ENCODE measurements around the gene TMEM163.

TMEM163 gene

GRCh38 chr2:134586326-134586965 is 132.4 kb downstream of the TMEM163 start:
- CTCF ChIA-PET, result no interaction called here
- POLR2A ChIA-PET, result no interaction called here
- TF ChIP-seq CTCF (IDR thresholded peaks at IDR 0.05; ENCODE audit: control extremely low read depth, extremely low read depth, low read depth, missing control alignments), result no peak
- no peak for DNase-seq (ENCODE audit: extremely low spot score)

GRCh38 chr2:134583997-134584520 is 134.7 kb downstream of the TMEM163 start:
- DNase-seq (ENCODE audit: extremely low spot score), result no peak
- CTCF ChIA-PET, result no interaction called here
- no peak for TF ChIP-seq CTCF (IDR thresholded peaks at IDR 0.05; ENCODE audit: control extremely low read depth, extremely low read depth, low read depth, missing control alignments)
- POLR2A ChIA-PET, result no interaction called here

- no peak for TF ChIP-seq CTCF (IDR thresholded peaks at IDR 0.05; ENCODE audit: control extremely low read depth, extremely low read depth, low read depth, missing control alignments)
- CTCF ChIA-PET, result interaction anchor here (0.7 to 1.2 kb wide), 2 partner anchors 10 to 43 kb away, joined by 3 read pairs; no protein-coding TSS in a partner anchor
- POLR2A ChIA-PET, result no interaction called here
- DNase-seq (ENCODE audit: extremely low spot score), result no peak
Measured at GRCh38 chr2:134583462-134583861, 135.3 kb downstream of the TMEM163 start.

GRCh38 chr2:134582547-134582899 is 136.3 kb downstream of the TMEM163 start:
- no peak for TF ChIP-seq CTCF (IDR thresholded peaks at IDR 0.05; ENCODE audit: control extremely low read depth, extremely low read depth, low read depth, missing control alignments)
- CTCF ChIA-PET, result interaction anchor here (1.2 kb wide), 1 partner anchor 11 kb away, joined by 3 read pairs; no protein-coding TSS in a partner anchor
- no peak for DNase-seq (ENCODE audit: extremely low spot score)
- POLR2A ChIA-PET, result no interaction called here

GRCh38 chr2:134581877-134582546 is 136.8 kb downstream of the TMEM163 start:
- ChIA-PET POLR2A (no interaction called here), CTCF (no interaction called here)
- DNase-seq (ENCODE audit: extremely low spot score), result peak; percentile 36
- TF ChIP-seq CTCF (IDR thresholded peaks at IDR 0.05; ENCODE audit: control extremely low read depth, extremely low read depth, low read depth, missing control alignments), result no peak

GRCh38 chr2:134578316-134578715 is 140.5 kb downstream of the TMEM163 start:
- ChIA-PET POLR2A (no interaction called here), CTCF (interaction anchor here (1.5 kb wide), 1 partner anchor 25 kb away, joined by 3 read pairs; no protein-coding TSS in a partner anchor)
- TF ChIP-seq CTCF (IDR thresholded peaks at IDR 0.05; ENCODE audit: control extremely low read depth, extremely low read depth, low read depth, missing control alignments), result no peak
- DNase-seq (ENCODE audit: extremely low spot score), result no peak
